Measurements from ENCODE around the gene DRD5.
A peak's percentile ranks its signal among the peaks of the same experiment; 100 is the strongest.
"Not testable (repeated sequence)": the region's sequence is repeated elsewhere in the genome, so short reads cannot be mapped to it uniquely, and the experiment has no call there.

Gene DRD5

DNA sequence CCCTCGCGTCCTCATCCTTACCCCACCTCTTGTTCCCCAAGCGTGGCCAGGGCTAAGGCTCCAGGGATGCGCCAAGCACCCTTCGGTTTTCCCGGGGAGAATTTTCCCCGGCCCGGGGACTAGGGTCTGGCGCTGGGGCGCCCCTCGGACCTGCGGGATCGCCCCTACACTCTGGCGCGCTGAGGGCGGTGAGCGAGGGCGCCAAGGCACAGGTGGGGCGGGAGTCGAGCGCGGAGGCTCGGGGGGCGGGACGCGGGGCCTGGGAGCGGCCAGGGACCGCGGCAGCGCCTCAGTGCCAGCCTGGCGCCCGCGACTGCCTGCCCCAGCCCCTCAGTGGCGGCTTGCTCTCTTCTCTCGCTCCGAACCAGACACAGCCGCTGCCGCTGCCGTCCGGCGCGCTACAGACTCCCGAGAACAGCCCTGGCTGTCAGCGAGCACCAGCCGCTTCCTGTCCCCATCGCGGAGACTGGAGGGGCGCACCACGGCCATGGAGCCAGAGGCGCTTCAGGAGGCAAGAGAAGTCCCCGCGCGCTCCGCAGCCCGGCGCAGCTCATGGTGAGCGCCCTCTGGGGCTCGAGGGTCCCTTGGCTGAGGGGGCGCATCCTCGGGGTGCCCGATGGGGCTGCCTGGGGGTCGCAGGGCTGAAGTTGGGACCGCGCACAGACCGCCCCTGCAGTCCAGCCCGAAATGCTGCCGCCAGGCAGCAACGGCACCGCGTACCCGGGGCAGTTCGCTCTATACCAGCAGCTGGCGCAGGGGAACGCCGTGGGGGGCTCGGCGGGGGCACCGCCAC is at the start of gene DRD5:
Gene DRD5 (plus strand): TSS at position 292 of the 793 bp plus-strand sequence. CDS start 396 bp downstream, at position 688.
- DNase-seq, result peak; percentile 24

DNA sequence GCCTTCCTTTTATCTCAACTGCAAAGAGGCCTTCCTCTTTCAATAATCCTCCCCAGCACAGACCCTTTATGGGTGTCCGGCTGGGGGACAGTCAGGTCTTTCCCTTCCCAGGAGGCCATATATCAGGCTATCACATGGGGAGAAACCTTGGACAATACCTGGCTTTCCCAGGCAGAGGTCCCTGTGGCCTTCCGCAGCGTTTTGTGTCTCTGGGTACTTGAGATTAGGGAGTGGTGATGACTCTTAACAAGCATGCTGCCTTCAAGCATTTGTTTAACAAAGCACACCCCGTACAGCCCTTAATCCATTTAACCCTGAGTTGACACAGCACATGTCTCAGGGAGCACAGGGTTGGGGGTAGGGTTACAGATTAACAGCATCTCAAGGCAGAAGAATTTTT is 49.2 kb upstream of the DRD5 start:
- not testable (repeated sequence) for DNase-seq

DNA sequence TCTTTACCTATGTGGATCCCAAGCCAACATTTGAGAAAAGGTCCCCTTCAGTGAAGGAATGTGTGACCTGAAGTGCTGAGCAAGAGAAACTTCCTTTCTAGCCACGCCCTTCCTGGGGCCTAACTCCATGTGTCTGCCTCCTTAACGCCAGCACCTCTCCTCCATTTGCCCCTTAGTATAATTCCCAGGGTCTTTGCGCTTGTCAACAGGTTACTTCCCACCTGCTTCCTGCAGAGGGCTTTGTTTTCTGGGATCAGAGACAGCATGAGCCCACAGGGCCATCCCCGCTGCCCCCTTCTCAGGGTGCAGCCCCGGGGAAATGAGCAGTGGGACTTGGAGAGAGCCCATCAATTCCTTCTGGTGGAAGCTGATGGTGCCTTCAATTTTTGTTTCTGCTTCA is 45.9 kb upstream of the DRD5 start:
- no peak for DNase-seq

DNA sequence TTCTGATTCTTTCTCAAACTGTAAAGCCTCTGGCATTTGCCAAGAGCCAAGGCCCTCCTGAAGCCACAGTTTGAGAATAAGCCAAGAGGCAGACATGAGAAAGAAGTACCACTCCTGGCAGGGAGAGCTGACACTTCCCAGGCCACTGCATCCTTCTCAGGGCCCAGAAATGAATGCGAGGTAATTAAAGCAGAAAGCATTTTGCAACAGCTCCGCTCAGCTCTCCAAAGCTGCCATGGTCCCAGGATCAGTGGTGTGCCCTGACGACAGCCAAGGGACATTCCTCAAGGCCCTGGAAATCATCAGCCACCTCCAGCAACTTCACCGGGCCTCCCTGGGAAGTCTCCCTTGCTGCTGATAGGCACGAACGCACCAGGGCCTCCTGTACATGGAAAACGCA is 44.2 kb upstream of the DRD5 start:
- not testable (repeated sequence) for DNase-seq

DNA sequence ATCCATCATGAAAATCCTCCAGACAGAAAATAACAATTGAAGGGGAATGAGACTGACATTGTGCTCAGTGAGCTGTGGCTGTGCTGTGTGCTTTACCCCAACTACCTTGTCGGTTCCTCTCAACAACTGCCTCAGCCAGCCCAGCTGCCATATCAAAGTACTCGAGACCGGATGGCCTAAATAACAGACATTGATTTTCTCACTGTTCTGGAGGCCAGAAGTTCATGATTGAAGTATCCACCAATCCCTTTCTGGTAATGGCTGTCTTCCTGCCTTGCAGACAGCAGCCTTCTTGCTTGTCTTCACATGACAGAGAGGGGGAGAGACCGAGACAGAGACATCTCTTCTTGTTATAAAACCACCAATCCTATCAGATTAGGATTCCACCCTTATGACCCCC is 37.6 kb upstream of the DRD5 start:
- not testable (repeated sequence) for DNase-seq

DNA sequence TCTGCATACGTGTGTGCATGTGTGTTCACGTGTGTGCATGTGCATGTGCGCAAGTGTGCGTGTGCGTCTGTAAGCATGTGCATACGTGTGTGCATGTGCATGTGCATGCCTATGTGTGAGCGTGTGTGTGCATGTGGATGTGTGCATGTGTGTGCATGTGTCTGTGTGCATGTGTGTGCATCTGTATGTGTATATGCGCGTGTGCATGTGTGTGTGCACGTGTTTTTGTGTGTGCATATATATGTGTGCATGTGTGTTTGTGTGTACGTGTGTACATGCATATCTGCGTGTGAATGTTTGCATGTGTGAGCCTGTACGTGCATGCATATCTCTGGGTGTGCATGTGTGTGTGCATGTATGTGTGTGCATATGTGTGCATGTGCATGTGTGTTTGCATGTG is 35.7 kb upstream of the DRD5 start:
- DNase-seq, result no peak

DNA sequence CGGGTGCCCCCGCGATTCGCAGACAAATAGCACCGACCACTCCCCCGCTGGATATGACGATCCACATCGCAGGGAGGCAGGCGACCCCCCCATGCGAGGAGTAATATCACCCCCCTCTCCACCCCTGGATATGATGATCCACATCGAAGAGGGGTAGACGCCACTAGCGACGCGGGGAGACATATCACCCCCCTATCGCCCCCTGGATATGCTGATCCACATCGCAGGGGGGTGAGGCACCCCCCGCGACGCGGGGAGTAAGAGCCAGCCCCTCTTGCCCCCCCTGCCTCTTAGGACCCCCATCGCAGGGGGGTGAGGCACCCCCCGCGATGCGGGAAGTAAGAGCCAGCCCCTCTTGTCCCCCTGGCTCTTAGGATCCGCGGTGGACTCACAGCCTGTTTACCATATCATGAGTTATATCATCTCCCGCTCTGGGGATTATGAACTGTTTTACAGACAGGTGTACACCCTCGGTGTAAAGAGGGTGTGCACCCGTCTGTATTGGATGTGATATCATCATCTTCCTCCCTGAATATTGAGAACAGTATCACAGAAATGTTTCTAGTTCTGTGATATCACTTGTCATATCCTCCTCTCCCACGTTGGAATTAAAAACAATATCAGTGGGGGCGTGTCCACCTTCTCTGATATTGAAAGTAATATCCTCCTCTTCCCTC is 22.7 kb upstream of the DRD5 start:
- no peak for DNase-seq

DNA sequence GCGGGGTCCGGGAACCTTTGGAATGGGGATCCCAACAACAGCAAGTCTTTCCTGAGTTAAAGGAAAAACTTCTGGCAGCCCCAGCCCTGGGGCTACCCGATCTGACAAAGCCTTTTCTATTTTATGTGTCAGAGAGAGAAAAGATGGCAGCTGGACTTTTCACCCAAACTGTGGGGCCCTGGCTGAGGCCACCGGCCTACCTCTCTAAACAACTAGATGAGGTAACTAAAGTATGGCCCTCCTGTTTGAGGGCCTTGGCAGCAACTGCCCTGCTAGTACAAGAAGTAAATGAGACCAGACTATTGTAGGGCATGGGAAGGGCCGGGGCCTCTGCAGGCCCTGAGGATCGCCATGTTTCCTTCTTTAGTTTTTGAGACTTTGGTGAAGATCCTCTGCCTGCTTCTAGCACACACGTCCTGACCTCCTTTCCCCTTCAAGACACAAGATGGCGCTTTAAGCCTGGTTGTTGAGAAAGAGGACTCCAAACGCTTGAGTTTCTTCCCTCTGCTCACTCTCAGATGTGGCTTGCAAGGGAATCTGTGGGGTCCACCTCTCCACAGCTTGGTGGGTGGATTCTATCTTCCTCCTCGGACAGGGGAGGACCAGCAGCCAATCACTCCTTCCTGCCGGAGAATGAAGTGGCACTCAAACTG is 18.5 kb upstream of the DRD5 start:
- DNase-seq, result peak; percentile 91

DNA sequence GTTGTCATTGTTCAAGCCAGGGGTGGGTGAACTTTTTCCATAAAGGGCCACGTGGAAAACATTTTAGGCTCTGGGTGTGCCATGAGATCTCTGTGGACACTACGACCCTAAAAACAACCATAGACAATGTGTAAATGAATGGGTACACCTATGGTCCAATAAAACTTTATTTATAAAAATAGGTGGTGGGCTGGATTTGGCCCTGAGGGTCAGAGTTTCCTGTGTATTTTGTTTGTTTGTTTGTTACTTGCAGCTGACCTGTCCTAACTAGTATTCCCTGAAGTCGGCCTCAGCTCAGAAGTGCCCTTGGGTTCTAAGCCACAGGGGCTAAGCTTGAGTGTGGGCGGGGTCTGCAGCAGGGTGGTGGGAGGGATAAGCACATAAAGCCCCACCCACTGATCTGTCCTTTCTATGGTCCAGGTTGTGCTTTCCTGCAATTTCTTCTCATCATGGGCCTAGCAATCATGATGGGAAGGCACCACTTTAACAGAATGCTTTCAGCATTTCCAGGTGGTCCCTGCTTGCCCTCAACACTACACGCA is 17.2 kb upstream of the DRD5 start:
- DNase-seq, result no peak

DNA sequence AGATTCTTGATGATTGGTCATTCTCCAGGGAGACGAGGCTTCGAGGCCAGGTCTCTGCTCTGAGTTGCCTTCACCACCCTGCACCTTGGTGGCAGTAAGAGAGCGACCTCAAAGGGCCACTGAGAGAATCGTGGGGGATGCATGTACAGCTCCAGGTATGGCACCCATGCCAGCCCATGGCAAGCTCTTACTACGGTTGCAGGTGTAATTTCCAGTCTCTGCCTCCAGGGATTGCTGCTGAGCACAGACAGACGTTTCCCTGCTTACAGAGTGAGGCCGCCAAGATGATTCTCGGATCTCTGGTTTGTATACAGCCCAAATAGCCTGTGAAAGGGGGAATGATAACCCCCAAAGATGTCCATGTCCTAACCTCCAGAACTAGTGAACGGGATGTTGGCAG is 16.3 kb upstream of the DRD5 start:
- DNase-seq, result peak; percentile 65

DNA sequence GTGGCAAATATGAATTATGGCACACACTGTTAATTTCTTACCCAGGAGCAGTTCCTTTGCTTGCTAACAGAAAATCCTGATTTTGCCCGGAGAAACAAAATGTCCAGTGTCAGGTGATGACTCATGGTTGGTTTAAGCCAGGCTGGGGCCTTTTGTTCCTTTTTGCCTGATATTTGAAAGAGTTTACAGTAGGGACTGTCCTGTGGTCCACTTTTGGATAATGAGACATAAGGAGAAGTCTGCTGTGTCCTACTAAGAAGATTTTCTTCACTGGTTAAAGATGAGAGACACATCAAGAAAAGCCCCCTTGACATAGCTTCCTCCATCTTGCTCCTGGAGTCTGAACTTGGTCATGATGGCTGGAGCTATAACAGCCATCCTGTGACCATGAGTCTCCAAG is 12.1 kb upstream of the DRD5 start:
- no peak for DNase-seq

DNA sequence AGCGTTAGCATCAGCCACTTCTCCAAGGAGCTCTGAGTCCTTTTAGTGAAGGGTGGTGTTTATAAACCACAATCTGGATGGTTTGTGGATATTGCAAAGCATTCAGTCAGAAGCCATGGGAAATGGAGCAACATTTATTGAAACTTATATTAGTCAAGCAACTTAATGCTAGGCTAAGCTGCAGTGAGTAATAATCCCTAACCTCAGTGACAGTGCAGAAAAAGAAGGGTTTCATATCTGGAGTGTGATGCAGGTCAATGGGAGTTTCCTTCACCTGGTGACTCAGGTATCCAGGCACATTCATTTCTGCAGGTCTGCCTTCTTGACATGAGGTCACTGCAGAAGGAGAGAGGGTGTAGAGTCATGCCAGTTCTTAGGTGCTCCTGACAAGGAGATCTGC is 10.4 kb upstream of the DRD5 start:
- no peak for DNase-seq

DNA sequence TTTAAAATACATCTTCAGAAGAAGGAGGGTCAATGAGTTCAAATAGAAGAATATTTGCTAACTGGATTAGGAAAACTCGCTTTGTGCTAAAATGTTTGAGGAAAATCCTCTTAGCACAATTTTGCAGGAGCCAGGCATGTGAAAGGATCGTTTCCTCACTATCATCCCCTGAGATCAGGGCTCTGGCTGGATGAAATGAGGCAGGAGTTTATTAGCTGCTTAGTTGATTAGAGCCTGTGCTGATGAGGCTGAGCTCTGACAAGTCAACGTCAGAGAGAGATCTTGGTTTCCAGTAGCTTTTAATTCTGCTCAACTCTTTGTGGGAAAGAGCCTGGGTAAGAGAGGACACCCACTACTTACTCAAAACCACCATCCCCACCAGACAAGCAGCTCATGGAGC is 8.0 kb upstream of the DRD5 start:
- DNase-seq, result no peak

DNA sequence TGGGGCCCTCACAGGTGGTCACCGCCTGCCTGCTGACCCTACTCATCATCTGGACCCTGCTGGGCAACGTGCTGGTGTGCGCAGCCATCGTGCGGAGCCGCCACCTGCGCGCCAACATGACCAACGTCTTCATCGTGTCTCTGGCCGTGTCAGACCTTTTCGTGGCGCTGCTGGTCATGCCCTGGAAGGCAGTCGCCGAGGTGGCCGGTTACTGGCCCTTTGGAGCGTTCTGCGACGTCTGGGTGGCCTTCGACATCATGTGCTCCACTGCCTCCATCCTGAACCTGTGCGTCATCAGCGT is 652 bp downstream of the DRD5 start:
- no peak for DNase-seq

DNA sequence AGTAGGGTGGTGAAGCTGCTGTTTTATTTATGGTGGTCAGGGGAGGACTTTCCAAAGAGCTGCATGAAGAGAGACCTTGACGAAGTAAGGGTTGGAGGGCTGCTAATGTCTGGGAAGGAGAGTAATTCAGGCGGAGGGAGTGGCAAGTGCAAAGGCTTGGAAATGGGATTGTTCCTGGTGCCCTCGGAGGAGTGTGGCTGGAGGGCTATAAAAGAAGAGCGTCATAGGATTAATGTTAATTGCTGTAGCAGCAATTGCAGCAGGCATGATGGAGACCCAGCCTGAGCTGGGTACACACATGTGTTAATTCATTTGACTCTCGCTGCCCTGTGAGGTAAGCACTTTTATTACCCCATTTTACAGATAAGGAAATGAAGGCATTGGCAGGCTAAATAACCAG is 4.5 kb downstream of the DRD5 start:
- not testable (repeated sequence) for DNase-seq

DNA sequence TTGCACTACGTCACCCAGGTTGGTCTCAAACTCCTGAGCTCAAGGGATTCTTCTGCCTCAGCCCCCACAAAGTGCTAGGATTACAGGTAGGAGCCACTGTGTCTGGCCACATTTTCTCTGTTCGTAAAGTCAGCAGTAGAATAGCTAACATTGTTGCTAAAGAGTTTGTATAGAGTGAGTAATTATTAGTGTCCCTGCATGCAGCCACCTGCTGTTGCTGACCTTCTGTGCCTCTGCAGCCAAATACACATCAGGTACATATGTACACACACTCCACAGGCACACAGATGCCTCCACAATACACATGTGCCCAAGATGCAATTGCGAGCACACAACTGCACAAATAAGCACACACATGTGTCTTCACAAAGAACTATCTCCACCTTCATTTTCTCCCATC is 10.9 kb downstream of the DRD5 start:
- DNase-seq, result no peak

DNA sequence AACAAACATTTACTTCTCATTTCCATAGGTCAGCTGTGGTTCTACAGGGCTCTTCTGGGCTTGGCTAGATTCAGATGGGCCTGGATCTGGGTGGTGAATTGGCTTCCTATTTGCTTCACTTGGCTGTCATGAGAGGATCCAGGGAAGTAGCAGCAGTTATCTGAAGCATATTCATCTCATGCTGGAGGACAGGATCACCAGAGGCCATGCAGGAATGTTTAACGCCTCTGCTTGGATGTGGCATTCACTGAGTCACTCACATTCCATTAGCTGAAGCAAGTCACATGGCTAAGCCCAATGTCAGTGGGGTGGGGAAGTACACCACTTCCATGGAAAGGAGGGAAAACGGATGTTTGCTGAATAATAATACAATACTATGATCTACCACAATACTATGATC is 15.2 kb downstream of the DRD5 start:
- DNase-seq, result not testable (repeated sequence)

DNA sequence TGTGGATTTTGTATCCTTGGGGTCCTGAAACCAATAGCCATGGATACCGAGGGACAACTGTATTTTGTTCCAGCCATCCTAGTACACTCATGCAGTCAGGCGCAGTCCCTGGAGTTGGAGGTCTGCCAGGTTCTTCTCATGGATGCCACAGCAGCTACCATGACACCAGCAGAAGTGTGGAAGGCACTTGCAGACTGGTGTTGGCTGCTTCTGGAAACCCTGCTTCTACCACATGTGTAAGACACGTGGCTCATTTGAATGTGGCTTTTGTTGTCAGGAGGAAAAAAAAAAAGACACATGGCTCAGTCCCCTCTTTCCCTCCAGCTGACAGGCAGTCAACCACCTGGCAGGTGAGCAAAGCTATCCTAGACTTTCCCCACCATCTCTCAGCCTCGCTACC is 19.4 kb downstream of the DRD5 start:
- no peak for DNase-seq

DNA sequence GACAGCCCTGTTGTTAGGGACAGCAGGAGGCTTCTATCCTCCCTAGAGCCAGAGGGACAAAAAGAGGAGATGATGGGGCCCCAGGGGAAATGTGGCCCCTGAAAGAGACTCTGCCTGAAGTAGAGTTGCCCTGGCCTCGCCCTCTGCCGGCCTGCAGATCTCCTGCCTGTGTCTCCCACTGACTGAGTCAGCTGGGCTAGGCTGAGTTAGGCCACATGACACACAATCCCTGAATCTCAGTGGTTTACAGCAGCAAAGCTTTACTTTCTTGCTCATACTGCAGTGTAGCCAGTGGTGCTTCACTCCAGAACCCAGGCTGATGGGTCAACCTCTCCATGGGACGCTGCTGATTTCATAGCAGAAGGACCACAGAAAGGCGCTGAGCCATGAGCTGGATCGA is 23.5 kb downstream of the DRD5 start:
- DNase-seq, result no peak

DNA sequence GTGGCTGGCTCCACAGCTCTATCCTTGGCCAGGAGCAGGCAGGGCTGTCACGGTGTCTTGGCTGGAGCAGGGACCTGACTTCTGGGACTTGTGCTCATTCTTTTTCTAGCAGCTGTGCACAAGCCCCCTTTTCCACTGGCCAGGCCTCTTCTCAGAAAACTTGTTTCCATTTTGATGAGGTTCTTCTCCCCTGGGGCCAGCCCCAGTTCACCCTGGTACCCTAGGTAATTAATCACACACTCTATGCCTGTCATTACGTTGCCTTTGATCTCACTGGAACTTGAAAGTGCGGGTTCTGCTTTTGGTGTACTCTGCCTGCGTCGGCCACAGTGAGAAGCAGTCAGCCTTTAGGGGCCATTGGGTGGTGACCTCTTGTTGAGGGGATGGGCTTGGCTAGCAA is 26.6 kb downstream of the DRD5 start:
- DNase-seq, result no peak

DNA sequence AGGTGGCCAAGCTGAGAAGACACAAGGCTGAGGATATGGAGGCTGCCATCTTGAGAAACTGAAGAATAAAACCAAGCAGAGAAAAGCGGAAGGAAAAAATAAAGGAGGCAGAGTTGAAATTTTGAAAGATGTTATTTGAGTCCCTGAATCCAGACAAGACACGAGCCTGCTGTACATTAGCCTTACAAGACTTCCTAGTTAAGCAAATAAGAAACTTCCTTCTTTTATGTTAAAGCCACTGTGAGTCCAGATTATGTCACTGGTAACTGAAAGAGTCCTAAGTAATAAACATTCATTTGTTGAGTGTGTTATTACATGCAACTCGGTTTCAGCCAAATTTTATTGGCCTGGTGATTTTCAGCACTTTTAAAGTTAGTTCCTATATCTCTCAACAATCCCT is 30.4 kb downstream of the DRD5 start:
- DNase-seq, result no peak

DNA sequence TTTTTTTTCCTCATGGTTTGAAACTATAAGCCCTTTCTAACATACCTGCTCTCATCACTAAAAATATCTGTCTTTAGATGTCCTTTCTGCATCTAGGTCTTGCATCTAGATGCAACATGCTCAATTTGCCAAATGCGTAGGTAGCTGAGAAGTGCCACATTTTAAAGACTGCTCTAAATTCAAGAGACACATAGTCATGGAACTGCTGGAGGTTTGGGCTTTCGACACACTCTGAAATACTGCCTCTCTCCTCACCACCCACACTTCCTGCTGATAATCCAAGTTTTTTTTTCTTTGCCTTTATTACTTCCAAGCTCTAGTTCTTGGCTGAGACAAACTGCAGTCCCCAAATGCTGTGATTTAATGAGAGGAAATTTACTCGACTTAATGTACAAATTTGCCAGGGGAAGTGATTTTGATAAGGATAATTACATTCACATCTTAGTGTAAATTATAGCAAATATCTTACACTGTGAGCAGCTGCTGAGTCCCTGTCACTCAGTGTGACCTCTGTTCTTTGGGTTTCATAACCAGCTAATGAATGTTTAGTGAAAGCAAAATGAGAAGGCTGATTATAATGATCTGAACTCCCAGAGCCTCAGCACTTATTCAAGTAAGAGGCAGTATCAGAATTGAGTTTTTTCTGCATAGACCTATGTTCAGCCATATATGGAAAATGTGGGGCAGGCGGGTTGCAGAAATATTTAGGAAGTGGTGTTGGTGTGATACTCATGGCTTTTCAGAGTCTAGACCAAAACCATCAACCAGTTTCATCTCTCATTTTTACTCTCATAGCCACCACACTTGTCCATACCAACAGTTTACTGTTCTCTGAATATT is 31.3 kb downstream of the DRD5 start:
- peak; percentile 5 for DNase-seq

DNA sequence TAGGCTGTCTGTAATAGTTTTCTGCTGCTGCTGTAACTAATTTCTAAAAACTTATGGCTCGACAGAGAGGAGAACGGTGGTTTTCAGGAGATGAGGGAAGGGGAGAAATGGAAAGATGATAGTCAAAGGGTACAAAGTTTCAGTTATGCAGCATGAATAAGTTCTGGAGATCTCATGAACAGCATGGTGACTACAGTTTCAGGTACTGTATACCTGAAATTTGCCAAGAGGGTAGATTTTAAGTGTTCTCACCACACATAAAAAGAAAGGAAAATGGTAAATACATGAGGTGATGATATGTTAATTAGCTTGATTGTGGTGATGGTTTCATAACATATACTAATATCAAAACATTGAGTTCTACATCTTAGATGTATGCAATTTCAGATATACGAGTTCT is 34.9 kb downstream of the DRD5 start:
- no peak for DNase-seq

All from hematopoietic multipotent progenitor cell treated with erythropoietin and hydrocortisone succinate and interleukin-3 and kit ligand, for 4 days (in vitro differentiated cells).